Lung (tissue), 12 donors: ENCODE data around the gene TBC1D7. TPM values are rescaled to one million over a fixed set of nuclear protein-coding genes. Genes with fewer than 3 reads are reported as not detected.

Source experiments
- ATAC-seq: fragments of 200-7000 bp; cut with Tn5 transposase; one replicate; pipeline ENCODE4 v1.9.1; 2020; ENCODE audit warnings: moderate number of reproducible peaks; ENCODE audit not compliant: insufficient read depth, low FRiP score
- DNase-seq, 3 donors: peaks; one replicate each; pipeline ENCODE4 v3.0.0-alpha.2; 2013 to 2017
- H3K27ac ChIP-seq, 2 donors: one replicate each; pipeline ENCODE4 v1.5.1; 2013; ENCODE audit warnings: mild to moderate bottlenecking in 2 of 2, moderate library complexity in 2 of 2, control low read depth in 1 of 2, inconsistent platforms in 1 of 2, low read depth in 1 of 2, low read length in 1 of 2
- H3K27me3 ChIP-seq, 3 donors: one replicate each; pipeline ENCODE4 v1.5.1; 2013; ENCODE audit warnings: low read length in 2 of 3; ENCODE audit not compliant: control insufficient read depth in 3 of 3, insufficient read depth in 3 of 3
- H3K36me3 ChIP-seq, 4 donors: one replicate each; pipeline ENCODE4 v1.5.1; 2013; ENCODE audit warnings: low read length in 4 of 4, mild to moderate bottlenecking in 1 of 4, moderate library complexity in 1 of 4; ENCODE audit not compliant: control insufficient read depth in 4 of 4, insufficient read depth in 4 of 4
- H3K4me1 ChIP-seq, 5 donors: one replicate each; pipeline ENCODE4 v1.5.1; 2013; ENCODE audit warnings: low read length in 5 of 5, mild to moderate bottlenecking in 2 of 5, moderate library complexity in 1 of 5; ENCODE audit not compliant: control insufficient read depth in 5 of 5, insufficient read depth in 5 of 5
- H3K4me3 ChIP-seq: one replicate; pipeline ENCODE4 v1.5.1; 2013; ENCODE audit warnings: mild to moderate bottlenecking, control low read depth, moderate library complexity
- H3K9ac ChIP-seq, 2 donors: one replicate each; pipeline ENCODE4 v1.5.1; 2013; ENCODE audit warnings: low read length in 2 of 2, control low read depth in 1 of 2; ENCODE audit not compliant: insufficient read depth in 1 of 2
- H3K9me3 ChIP-seq, 4 donors: one replicate each; pipeline ENCODE4 v1.5.1; 2013; ENCODE audit warnings: low read length in 3 of 4, mild to moderate bottlenecking in 1 of 4, moderate library complexity in 1 of 4; ENCODE audit not compliant: control insufficient read depth in 4 of 4, insufficient read depth in 3 of 4
- WGBS, 2 donors: extraction: QIAGEN DNeasy Blood & Tissue Kit; methylation state at CpG; one replicate each; pipeline ENCODE4 v1.1.7; 2013; 5-methylcytosine and 5-hydroxymethylcytosine counted together
- polyA plus RNA-seq, 2 donors: library from polyadenylated mRNA; stranded (reverse); fragments of 200-250 nt; gene quantifications; one replicate each; pipeline ENCODE4 v1.2.1, GENCODE V29; 2013
- total RNA-seq, 2 donors: library from RNA; depleted of rRNA in 1 of 2; stranded (reverse); fragments of >200 nt in 1 of 2; gene quantifications; one replicate each; pipeline ENCODE4 v1.2.1, GENCODE V29; 2014 to 2021
- TF ChIP-seq, protein P1 (sequence below): IDR thresholded peaks from 2 replicates; pipeline ENCODE4 v1.5.1; 2012; ENCODE audit warnings: mild to moderate bottlenecking; ENCODE audit errors: control extremely low read depth, extremely low read depth
- donor health status: control.
- donor health status: control.
- donor health status: Bipolar disorder and iron deficiency.
- donor health status: healthy.
- donor health status: DM: yes; HTN: yes; CAD: no.

TBC1D7 gene
- total and polyA plus RNA-seq, 4 donors = 17.1 to 30.1 (median 19.9) TPM

GRCh38 chr6:13359287-13359686 lies 30.9 kb upstream of the TBC1D7 start:
- no peaks in the 10 kb centered on the region for H3K9me3 ChIP-seq
- peaks cover 0 to 4% (median 0%) of the 10 kb centered on the region in 4 donors for H3K36me3 ChIP-seq
- no peak overlapping the region for H3K4me3 ChIP-seq
- WGBS, 2 donors = 90 to 92% methylated on average over 6 of the region's 6 CpGs
- no peak overlapping the region for H3K27ac ChIP-seq
- ATAC-seq (no peak), DNase-seq (no peak)
- no peaks in the 10 kb centered on the region for H3K27me3 ChIP-seq
- peaks cover 0 to 20% (median 13%) of the 10 kb centered on the region in 5 donors for H3K4me1 ChIP-seq
- TF ChIP-seq, protein P1, sequence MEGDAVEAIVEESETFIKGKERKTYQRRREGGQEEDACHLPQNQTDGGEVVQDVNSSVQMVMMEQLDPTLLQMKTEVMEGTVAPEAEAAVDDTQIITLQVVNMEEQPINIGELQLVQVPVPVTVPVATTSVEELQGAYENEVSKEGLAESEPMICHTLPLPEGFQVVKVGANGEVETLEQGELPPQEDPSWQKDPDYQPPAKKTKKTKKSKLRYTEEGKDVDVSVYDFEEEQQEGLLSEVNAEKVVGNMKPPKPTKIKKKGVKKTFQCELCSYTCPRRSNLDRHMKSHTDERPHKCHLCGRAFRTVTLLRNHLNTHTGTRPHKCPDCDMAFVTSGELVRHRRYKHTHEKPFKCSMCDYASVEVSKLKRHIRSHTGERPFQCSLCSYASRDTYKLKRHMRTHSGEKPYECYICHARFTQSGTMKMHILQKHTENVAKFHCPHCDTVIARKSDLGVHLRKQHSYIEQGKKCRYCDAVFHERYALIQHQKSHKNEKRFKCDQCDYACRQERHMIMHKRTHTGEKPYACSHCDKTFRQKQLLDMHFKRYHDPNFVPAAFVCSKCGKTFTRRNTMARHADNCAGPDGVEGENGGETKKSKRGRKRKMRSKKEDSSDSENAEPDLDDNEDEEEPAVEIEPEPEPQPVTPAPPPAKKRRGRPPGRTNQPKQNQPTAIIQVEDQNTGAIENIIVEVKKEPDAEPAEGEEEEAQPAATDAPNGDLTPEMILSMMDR = no peak
- no peak overlapping the region for H3K9ac ChIP-seq

- Histone ChIP-seq H3K9me3 (no peaks in the 10 kb centered on the region), H3K36me3 (peaks cover 0 to 2% (median 0%) of the 10 kb centered on the region in 4 donors), H3K27ac (no peak overlapping the region), H3K9ac (no peak overlapping the region), H3K27me3 (no peaks in the 10 kb centered on the region), H3K4me1 (peaks cover 0 to 21% (median 15%) of the 10 kb centered on the region in 5 donors), H3K4me3 (no peak overlapping the region)
- DNase-seq = no peak
- ATAC-seq = no peak
- TF ChIP-seq, protein P1 = no peak
- WGBS, 2 donors = 92% methylated on average over 2 of the region's 2 CpGs
These were observed 30.2 kb upstream of the TBC1D7 start for GRCh38 chr6:13358511-13358910.

GRCh38 chr6:13357551-13358075 lies 29.3 kb upstream of the TBC1D7 start:
- H3K36me3 ChIP-seq = peaks cover 0 to 2% (median 0%) of the 10 kb centered on the region in 4 donors
- WGBS, 2 donors = 86 to 89% methylated on average over 14 of the region's 14 CpGs
- no peaks in the 10 kb centered on the region for H3K27me3 ChIP-seq
- no peaks in the 10 kb centered on the region for H3K9me3 ChIP-seq
- TF ChIP-seq, protein P1 = no peak
- H3K4me1 ChIP-seq = peaks cover 0 to 21% (median 15%) of the 10 kb centered on the region in 5 donors
- ATAC-seq (no peak), DNase-seq (peak; percentile 40 to 62 (median 53))
- H3K27ac ChIP-seq = no peak overlapping the region
- no peak overlapping the region for H3K4me3 ChIP-seq
- H3K9ac ChIP-seq = no peak overlapping the region
